B cell (primary cell): ENCODE measurements around the gene BCL3. TPM values are rescaled to one million over a fixed set of nuclear protein-coding genes. Genes with fewer than 3 reads are reported as not detected.

ENCODE experiments used
- ATAC-seq: fragments of 200-7000 bp; cut with Tn5 transposase; one replicate; pipeline ENCODE4 v1.10.0; 2021; ENCODE audit warnings: low read depth, mild to moderate bottlenecking, moderate number of reproducible peaks, moderate library complexity
- CTCF ChIA-PET: fragments of 350-600 bp; sonication (Branson Sonifier 250); formaldehyde crosslinking; loops from one replicate; lab custom pipeline; 2021; ENCODE audit warnings: antibody characterized with exemption, inconsistent platforms; lab: Charles Lee
- POLR2A ChIA-PET: fragments of 350-600 bp; sonication (Branson Sonifier 250); formaldehyde crosslinking; loops from one replicate; lab custom pipeline; 2021; ENCODE audit warnings: antibody characterized with exemption; lab: Charles Lee
- DNase-seq: peaks from one replicate; pipeline ENCODE4 v3.0.0; 2013
- H2AFZ ChIP-seq: 2 replicates; pipeline ENCODE4 v1.6.1; 2012; ENCODE audit warnings: mild to moderate bottlenecking, low read depth, low read length; ENCODE audit not compliant: insufficient read depth, poor library complexity, severe bottlenecking
- H3K27ac ChIP-seq, 2 donors: 1 replicate in 1 of 2; 2 replicates in 1 of 2; pipeline ENCODE4 v1.5.1; 2012 to 2013; ENCODE audit warnings: low read length in 2 of 2, mild to moderate bottlenecking in 2 of 2, moderate library complexity in 1 of 2
- H3K27me3 ChIP-seq, 4 experiments: fragments of 200-600 bp in 1 of 4; sonication (generic) in 1 of 4; replicated peaks in 1 of 4; 1 replicate in 2 of 4; 2 replicates in 2 of 4; pipeline versions ENCODE4 v1.6.1 to v1.7.0; 2013 to 2016; ENCODE audit warnings: low read length in 3 of 4, mild to moderate bottlenecking in 2 of 4, mixed read lengths in 1 of 4, moderate library complexity in 1 of 4; ENCODE audit not compliant: insufficient read depth in 4 of 4, control insufficient read depth in 3 of 4; ENCODE audit errors: control extremely low read depth in 1 of 4
- H3K36me3 ChIP-seq, 2 experiments: replicated peaks in 1 of 2; 1 replicate in 1 of 2; 2 replicates in 1 of 2; pipeline versions ENCODE4 v1.6.1 to v1.7.1; 2013; ENCODE audit warnings: low read length in 1 of 2; ENCODE audit not compliant: insufficient read depth in 2 of 2, control insufficient read depth in 1 of 2; ENCODE audit errors: control extremely low read depth in 1 of 2, extremely low read depth in 1 of 2
- H3K4me1 ChIP-seq, 2 donors: fragments of 200-600 bp in 1 of 2; sonication (generic) in 1 of 2; 1 replicate in 1 of 2; 2 replicates in 1 of 2; pipeline versions ENCODE4 v1.5.1 to v1.6.1; 2013 to 2017; ENCODE audit warnings: low read length in 2 of 2; ENCODE audit not compliant: control insufficient read depth in 2 of 2, insufficient read depth in 2 of 2
- H3K4me2 ChIP-seq: replicated peaks from 2 replicates; pipeline ENCODE3; 2012; ENCODE audit warnings: mild to moderate bottlenecking, low read depth, low read length; ENCODE audit not compliant: poor library complexity, severe bottlenecking
- H3K4me3 ChIP-seq, 5 experiments: fragments of 200-600 bp in 1 of 5; sonication (generic) in 1 of 5; 1 replicate in 3 of 5; 2 replicates in 2 of 5; pipeline versions ENCODE4 v1.5.1 to v1.7.0; 2011 to 2016; ENCODE audit warnings: low read length in 4 of 5, mild to moderate bottlenecking in 4 of 5, low read depth in 2 of 5, control low read depth in 1 of 5, moderate library complexity in 1 of 5; ENCODE audit not compliant: insufficient read depth in 1 of 5; ENCODE audit errors: control extremely low read depth in 1 of 5, extremely low read depth in 1 of 5
- H3K79me2 ChIP-seq: fragments of 200-600 bp; sonication (generic); one replicate; pipeline ENCODE4 v1.6.0; 2016; ENCODE audit warnings: low read length; ENCODE audit not compliant: control insufficient read depth, insufficient read depth
- H3K9ac ChIP-seq: fragments of 200-600 bp; sonication (generic); 2 replicates; pipeline ENCODE4 v1.6.1; 2017; ENCODE audit warnings: mild to moderate bottlenecking, low read length, moderate library complexity
- H3K9me3 ChIP-seq, 3 donors: one replicate each; pipeline versions ENCODE4 v1.6.1 to v1.7.1; 2013; ENCODE audit warnings: low read length in 2 of 3; ENCODE audit not compliant: control insufficient read depth in 2 of 3, insufficient read depth in 1 of 3; ENCODE audit errors: control extremely low read depth in 1 of 3
- H4K20me1 ChIP-seq: 2 replicates; pipeline ENCODE4 v1.6.0; 2012; ENCODE audit warnings: mild to moderate bottlenecking, low read length; ENCODE audit not compliant: insufficient read depth, control insufficient read depth, poor library complexity, severe bottlenecking
- H3K27ac Mint-ChIP-seq: one replicate; pipeline ENCODE4 v1.8.0; 2021; ENCODE audit warnings: mixed read lengths
- H3K27me3 Mint-ChIP-seq: one replicate; pipeline ENCODE4 v1.8.0; 2021; ENCODE audit warnings: mixed read lengths
- H3K4me1 Mint-ChIP-seq: one replicate; pipeline ENCODE4 v1.8.0; 2021; ENCODE audit warnings: mixed read lengths
- H3K4me3 Mint-ChIP-seq: one replicate; pipeline ENCODE4 v1.8.0; 2021; ENCODE audit warnings: mixed read lengths
- H3K9me3 Mint-ChIP-seq: one replicate; pipeline ENCODE4 v1.8.0; 2022; ENCODE audit warnings: mixed read lengths; ENCODE audit not compliant: insufficient read depth
- CTCF ChIP-seq: fragments of 200-600 bp; IDR thresholded peaks from one replicate; pipeline ENCODE4 v1.8.0; 2022; ENCODE audit warnings: antibody characterized with exemption, mild to moderate bottlenecking
- EZH2 ChIP-seq: IDR thresholded peaks from 2 replicates; pipeline ENCODE4 v1.6.1; 2012; ENCODE audit warnings: borderline replicate concordance, low read depth, mild to moderate bottlenecking, moderate library complexity, low read length; ENCODE audit not compliant: insufficient read depth, poor library complexity, severe bottlenecking
- WGBS: methylation state at CpG from one replicate; pipeline ENCODE4 v1.1.5; 2013; ENCODE audit warnings: missing lambda C conversion rate; ENCODE audit not compliant: insufficient coverage; 5-methylcytosine and 5-hydroxymethylcytosine counted together
- intact Hi-C: fragments of 100-400 bp; cut with micrococcal nuclease; formaldehyde crosslinking; loops from one replicate; pipeline ENCODE4 v1.10.0; 2022
- polyA plus RNA-seq: library from polyadenylated mRNA; depleted of rRNA; stranded (reverse); fragments of >200 nt; gene quantifications from 2 replicates; pipeline ENCODE4 v1.2.3, GENCODE V29; 2012
- total RNA-seq, 2 donors: library from RNA; stranded (reverse); fragments of 120-200 nt in 1 of 2; gene quantifications; 1 replicate in 1 of 2; 2 replicates in 1 of 2; pipeline versions ENCODE4 v1.2.3 to v1.2.4, GENCODE V29; 2013 to 2022

BCL3 gene
- total and polyA plus RNA-seq, 2 donors (not counting 1 experiment from before 2014, with no cell fraction given), result 52.3 to 147 TPM

GRCh38 chr19:44700547-44700946 lies 48.0 kb upstream of the BCL3 start:
- H3K9me3 ChIP-seq, result peaks cover 0 to 3% (median 0%) of the 10 kb centered on the region in 3 donors
- no peaks in the 10 kb centered on the region for H3K9me3 Mint-ChIP-seq
- H4K20me1 ChIP-seq, result no peaks in the 10 kb centered on the region
- H3K27ac ChIP-seq, result no peak overlapping the region
- no peak overlapping the region for H3K4me3 Mint-ChIP-seq
- H3K9ac ChIP-seq, result no peak overlapping the region
- ATAC-seq, result no peak
- TF ChIP-seq EZH2 (no peak), CTCF (no peak)
- no peak overlapping the region for H3K4me3 ChIP-seq
- H3K4me1 ChIP-seq, result no peaks in the 10 kb centered on the region
- no peak overlapping the region for H2AFZ ChIP-seq
- H3K36me3 ChIP-seq, result no peaks in the 10 kb centered on the region
- WGBS, result 89% methylated on average over 4 of the region's 5 CpGs
- no peaks in the 10 kb centered on the region for H3K79me2 ChIP-seq
- H3K4me2 ChIP-seq, result no peak overlapping the region
- H3K27ac Mint-ChIP-seq, result no peak overlapping the region
- H3K4me1 Mint-ChIP-seq, result no peaks in the 10 kb centered on the region
- intact Hi-C loops, result no loop called here
- ChIA-PET CTCF (no interaction called here), POLR2A (no interaction called here)
- peaks cover 0 to 13% (median 4%) of the 10 kb centered on the region in 4 experiments for H3K27me3 ChIP-seq
- no peak for DNase-seq
- peaks cover 34% of the 10 kb centered on the region for H3K27me3 Mint-ChIP-seq

GRCh38 chr19:44701228-44701627 lies 47.3 kb upstream of the BCL3 start:
- H3K9ac ChIP-seq, result no peak overlapping the region
- CTCF ChIA-PET, result interaction anchor here (1.3 kb wide), 1 partner anchor 12 kb away, joined by 3 read pairs; no protein-coding TSS in a partner anchor
- H3K4me3 Mint-ChIP-seq, result no peak overlapping the region

More at GRCh38 chr19:44701228-44701627, 47.3 kb upstream of the BCL3 start:
- intact Hi-C loops, result no loop called here
- DNase-seq (no peak), ATAC-seq (no peak)
- no peaks in the 10 kb centered on the region for H4K20me1 ChIP-seq
- H3K27ac ChIP-seq, result no peak overlapping the region
- no peak overlapping the region for H3K4me3 ChIP-seq
- peaks cover 0 to 3% (median 0%) of the 10 kb centered on the region in 3 donors for H3K9me3 ChIP-seq
- H3K27me3 ChIP-seq, result peaks cover 0 to 13% (median 4%) of the 10 kb centered on the region in 4 experiments
- Mint-ChIP-seq H3K4me1 (no peaks in the 10 kb centered on the region), H3K27me3 (peaks cover 34% of the 10 kb centered on the region), H3K27ac (no peak overlapping the region), H3K9me3 (no peaks in the 10 kb centered on the region)
- TF ChIP-seq EZH2 (no peak), CTCF (no peak)
- H3K4me2 ChIP-seq, result no peak overlapping the region
- 95% methylated on average over 11 of the region's 15 CpGs for WGBS
- no peaks in the 10 kb centered on the region for H3K4me1 ChIP-seq
- POLR2A ChIA-PET, result no interaction called here
- no peaks in the 10 kb centered on the region for H3K36me3 ChIP-seq
- H2AFZ ChIP-seq, result no peak overlapping the region
- no peaks in the 10 kb centered on the region for H3K79me2 ChIP-seq
